Panc1 (cell line): ENCODE measurements around the gene SPAG5. TPM values are rescaled to one million over a fixed set of nuclear protein-coding genes. Genes with fewer than 3 reads are reported as not detected.

ENCODE experiments used
- ATAC-seq: fragments of 200-7000 bp; cut with Tn5 transposase; 2 replicates; pipeline ENCODE4 v1.9.1; 2020; ENCODE audit warnings: mild to moderate bottlenecking, moderate library complexity
- BruUV-seq: library from RNA; stranded (reverse); fragments of 400-500 nt; replicated peaks from 2 replicates; lab custom pipeline; 2021; lab: Mats Ljungman, UMichigan
- CTCF ChIA-PET: fragments of 300-600 bp; sonication (Branson Sonifier 250); formaldehyde crosslinking; loops from one replicate; lab custom pipeline; 2022; ENCODE audit warnings: antibody characterized with exemption; lab: Charles Lee
- POLR2A ChIA-PET: fragments of 300-600 bp; sonication (Branson Sonifier 250); formaldehyde crosslinking; loops from one replicate; lab custom pipeline; 2022; ENCODE audit warnings: antibody characterized with exemption; lab: Charles Lee
- DNase-seq: peaks from one replicate; pipeline ENCODE4 v3.0.0-alpha.2; 2010; ENCODE audit warnings: low read depth, low spot score
- H3K27ac ChIP-seq: 2 replicates; pipeline ENCODE4 v1.5.1; 2011; ENCODE audit warnings: mild to moderate bottlenecking, low read length, inconsistent platforms
- H3K27me3 ChIP-seq: fragments of 200-500 bp; sonication (Bioruptor generic); 2 replicates; pipeline ENCODE4 v1.6.0; 2014; ENCODE audit warnings: low read length, inconsistent platforms; ENCODE audit not compliant: control insufficient read depth, insufficient read depth
- H3K36me3 ChIP-seq: fragments of 200-500 bp; sonication (Bioruptor generic); 2 replicates; pipeline ENCODE4 v1.5.1; 2014; ENCODE audit warnings: inconsistent platforms, mild to moderate bottlenecking, low read length, moderate library complexity; ENCODE audit not compliant: control insufficient read depth, insufficient read depth
- H3K4me1 ChIP-seq: 2 replicates; pipeline ENCODE4 v1.5.1; 2011; ENCODE audit warnings: inconsistent platforms, mild to moderate bottlenecking, low read length, moderate library complexity; ENCODE audit not compliant: control insufficient read depth, insufficient read depth
- H3K4me3 ChIP-seq, 2 experiments: 2 replicates each; pipeline ENCODE4 v1.5.1; 2011 to 2012; ENCODE audit warnings: low read depth in 2 of 2, low read length in 2 of 2, mild to moderate bottlenecking in 2 of 2, inconsistent platforms in 1 of 2, moderate library complexity in 1 of 2
- H3K9me3 ChIP-seq: fragments of 200-500 bp; sonication (Bioruptor generic); 2 replicates; pipeline ENCODE4 v1.5.1; 2014; ENCODE audit warnings: low read depth, mild to moderate bottlenecking, inconsistent platforms, low read length, moderate library complexity; ENCODE audit not compliant: control insufficient read depth, insufficient read depth
- CTCF ChIP-seq: fragments of 450-650 bp; IDR thresholded peaks from 2 replicates; pipeline ENCODE4 v1.5.1; 2017; ENCODE audit warnings: mild to moderate bottlenecking
- POLR2AphosphoS5 ChIP-seq: IDR thresholded peaks from 2 replicates; pipeline ENCODE4 v1.6.1; 2012; ENCODE audit warnings: mild to moderate bottlenecking, low read depth, low read length, moderate library complexity
- REST ChIP-seq, 2 experiments: IDR thresholded peaks; 2 replicates each; pipeline ENCODE4 v1.6.1; 2011 to 2012; ENCODE audit warnings: low read depth in 2 of 2, control low read depth in 1 of 2, low read length in 1 of 2, mild to moderate bottlenecking in 1 of 2, moderate library complexity in 1 of 2; ENCODE audit not compliant: insufficient read depth in 1 of 2
- SIN3A ChIP-seq: IDR thresholded peaks from 2 replicates; pipeline ENCODE4 v1.6.1; 2012; ENCODE audit warnings: low read depth, mild to moderate bottlenecking, low read length, moderate library complexity, borderline replicate concordance; ENCODE audit not compliant: insufficient read depth
- TCF7L2 ChIP-seq: IDR thresholded peaks from 2 replicates; pipeline ENCODE4 v1.6.1; 2011; ENCODE audit warnings: mild to moderate bottlenecking, low read depth, low read length, inconsistent platforms
- in situ Hi-C: cut with HindIII; loops from 2 replicates; pipeline ENCODE4 v1.10.0; 2016; ENCODE audit warnings: low sequenced_read_pairs, low pct_unique_long_range_greater_than_20kb
- intact Hi-C: fragments of 100-400 bp; cut with micrococcal nuclease; formaldehyde crosslinking; loops from one replicate; pipeline ENCODE4 v1.10.0; 2022; ENCODE audit not compliant: unreplicated experiment
- total RNA-seq: library from RNA; stranded (reverse); gene quantifications from one replicate; pipeline ENCODE4 v1.2.1, GENCODE V29; 2021; ENCODE audit not compliant: unreplicated experiment

SPAG5 gene
- total RNA-seq, 1 experiment from 2014 or later = 152 TPM

GRCh38 chr17:28620010-28620409 is 21.2 kb upstream of the SPAG5 start:
- TF ChIP-seq SIN3A (no peak), POLR2AphosphoS5 (no peak), CTCF (no peak), REST (IDR thresholded peaks at IDR 0.05; ENCODE audit: insufficient read depth in 1 of 2, low read depth in 2 of 2, low read length in 1 of 2) (no peak), TCF7L2 (no peak)
- in situ Hi-C loops = no loop called here
- no peak for ATAC-seq
- POLR2A ChIA-PET = no interaction called here
- intact Hi-C loops = no loop called here
- DNase-seq = no peak
- Histone ChIP-seq H3K27me3 (no peaks in the 10 kb centered on the region), H3K4me1 (no peaks in the 10 kb centered on the region), H3K4me3 (no peak overlapping the region), H3K36me3 (peaks cover 75% of the 10 kb centered on the region), H3K9me3 (no peaks in the 10 kb centered on the region), H3K27ac (no peak overlapping the region)
- BruUV-seq = no TSS peak
- CTCF ChIA-PET = no interaction called here

GRCh38 chr17:28618464-28618863 is 19.6 kb upstream of the SPAG5 start:
- intact Hi-C loops = no loop called here
- ChIA-PET POLR2A (no interaction called here), CTCF (no interaction called here)
- ATAC-seq = no peak
- TF ChIP-seq SIN3A = no peak
- TF ChIP-seq REST (IDR thresholded peaks at IDR 0.05; ENCODE audit: insufficient read depth in 1 of 2, low read depth in 2 of 2, low read length in 1 of 2) = no peak
- no peak for TF ChIP-seq TCF7L2
- TF ChIP-seq POLR2AphosphoS5 = no peak
- TF ChIP-seq CTCF = no peak
- no TSS peak for BruUV-seq
- Histone ChIP-seq H3K9me3 (no peaks in the 10 kb centered on the region), H3K27me3 (no peaks in the 10 kb centered on the region), H3K4me1 (no peaks in the 10 kb centered on the region), H3K27ac (no peak overlapping the region), H3K36me3 (peaks cover 68% of the 10 kb centered on the region), H3K4me3 (no peak overlapping the region)
- DNase-seq = no peak
- in situ Hi-C loops = no loop called here
